ENCODE measurements around the gene SLC1A2.

Gene SLC1A2

DNA sequence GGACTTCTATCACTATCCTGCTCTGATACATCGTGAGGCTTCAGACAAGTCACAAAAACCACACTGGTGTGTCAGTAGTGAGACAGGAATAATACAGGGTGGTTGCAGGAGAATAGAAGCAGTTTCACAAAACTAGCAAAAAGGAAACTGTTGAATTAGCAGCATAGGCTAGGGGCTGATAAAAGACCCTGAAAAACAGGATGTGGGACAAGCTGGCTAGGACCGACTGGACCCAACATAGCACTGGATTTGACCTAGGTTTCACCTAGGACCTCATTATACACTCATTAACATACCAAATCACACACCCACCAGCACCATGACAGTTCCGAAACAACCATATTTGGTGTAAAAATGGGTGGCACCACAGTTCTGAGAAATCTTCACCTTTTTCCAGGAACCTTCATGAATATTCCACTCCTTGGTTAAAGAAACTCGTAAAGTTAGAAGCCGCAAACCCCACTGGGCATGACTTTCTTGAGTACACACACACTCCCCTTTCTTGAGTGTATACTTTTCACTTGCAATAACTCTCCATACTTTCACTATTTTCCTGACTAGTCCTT is 76.2 kb downstream of the SLC1A2 start:
- no peak overlapping the region for H3K4me3 ChIP-seq (ENCODE audit: low read depth, low read length)
- no peak for DNase-seq (ENCODE audit: low read depth)
- TF ChIP-seq, protein P1, sequence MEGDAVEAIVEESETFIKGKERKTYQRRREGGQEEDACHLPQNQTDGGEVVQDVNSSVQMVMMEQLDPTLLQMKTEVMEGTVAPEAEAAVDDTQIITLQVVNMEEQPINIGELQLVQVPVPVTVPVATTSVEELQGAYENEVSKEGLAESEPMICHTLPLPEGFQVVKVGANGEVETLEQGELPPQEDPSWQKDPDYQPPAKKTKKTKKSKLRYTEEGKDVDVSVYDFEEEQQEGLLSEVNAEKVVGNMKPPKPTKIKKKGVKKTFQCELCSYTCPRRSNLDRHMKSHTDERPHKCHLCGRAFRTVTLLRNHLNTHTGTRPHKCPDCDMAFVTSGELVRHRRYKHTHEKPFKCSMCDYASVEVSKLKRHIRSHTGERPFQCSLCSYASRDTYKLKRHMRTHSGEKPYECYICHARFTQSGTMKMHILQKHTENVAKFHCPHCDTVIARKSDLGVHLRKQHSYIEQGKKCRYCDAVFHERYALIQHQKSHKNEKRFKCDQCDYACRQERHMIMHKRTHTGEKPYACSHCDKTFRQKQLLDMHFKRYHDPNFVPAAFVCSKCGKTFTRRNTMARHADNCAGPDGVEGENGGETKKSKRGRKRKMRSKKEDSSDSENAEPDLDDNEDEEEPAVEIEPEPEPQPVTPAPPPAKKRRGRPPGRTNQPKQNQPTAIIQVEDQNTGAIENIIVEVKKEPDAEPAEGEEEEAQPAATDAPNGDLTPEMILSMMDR (IDR thresholded peaks at IDR 0.05; ENCODE audit: low read depth, low read length) = no peak
- TF ChIP-seq MYC (IDR thresholded peaks at IDR 0.05; ENCODE audit: low read depth, low read length) = no peak
- TF ChIP-seq, protein P2, sequence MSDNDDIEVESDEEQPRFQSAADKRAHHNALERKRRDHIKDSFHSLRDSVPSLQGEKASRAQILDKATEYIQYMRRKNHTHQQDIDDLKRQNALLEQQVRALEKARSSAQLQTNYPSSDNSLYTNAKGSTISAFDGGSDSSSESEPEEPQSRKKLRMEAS (IDR thresholded peaks at IDR 0.05; ENCODE audit: low read depth, low read length) = no peak
- no peak for TF ChIP-seq POLR2A (IDR thresholded peaks at IDR 0.05; ENCODE audit: extremely low read depth, insufficient read length)

DNA sequence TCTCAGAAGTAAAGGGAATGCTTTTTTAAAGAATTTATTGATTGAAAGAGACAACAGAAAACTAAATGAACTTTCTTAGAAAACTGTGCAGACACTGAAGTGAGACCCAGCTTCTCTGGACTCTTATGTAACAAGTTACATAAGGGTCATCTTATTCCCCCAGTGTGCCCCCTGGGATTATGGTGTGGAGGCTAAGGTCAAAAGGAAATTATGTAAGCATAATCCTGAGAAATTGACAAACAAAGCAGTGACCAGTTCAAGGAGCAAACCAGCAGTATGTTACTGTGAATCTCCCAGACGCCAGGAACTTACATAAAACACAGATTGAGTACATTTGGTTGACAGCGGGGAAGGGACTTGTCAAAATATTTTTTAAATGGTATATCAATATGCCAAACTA is 78.6 kb downstream of the SLC1A2 start:
- TF ChIP-seq, protein P1 (IDR thresholded peaks at IDR 0.05; ENCODE audit: low read depth, low read length) = no peak
- TF ChIP-seq, protein P2 (IDR thresholded peaks at IDR 0.05; ENCODE audit: low read depth, low read length) = no peak
- TF ChIP-seq MYC (IDR thresholded peaks at IDR 0.05; ENCODE audit: low read depth, low read length) (no peak), POLR2A (IDR thresholded peaks at IDR 0.05; ENCODE audit: extremely low read depth, insufficient read length) (no peak)
- DNase-seq (ENCODE audit: low read depth) = no peak
- no peak overlapping the region for H3K4me3 ChIP-seq (ENCODE audit: low read depth, low read length)

DNA sequence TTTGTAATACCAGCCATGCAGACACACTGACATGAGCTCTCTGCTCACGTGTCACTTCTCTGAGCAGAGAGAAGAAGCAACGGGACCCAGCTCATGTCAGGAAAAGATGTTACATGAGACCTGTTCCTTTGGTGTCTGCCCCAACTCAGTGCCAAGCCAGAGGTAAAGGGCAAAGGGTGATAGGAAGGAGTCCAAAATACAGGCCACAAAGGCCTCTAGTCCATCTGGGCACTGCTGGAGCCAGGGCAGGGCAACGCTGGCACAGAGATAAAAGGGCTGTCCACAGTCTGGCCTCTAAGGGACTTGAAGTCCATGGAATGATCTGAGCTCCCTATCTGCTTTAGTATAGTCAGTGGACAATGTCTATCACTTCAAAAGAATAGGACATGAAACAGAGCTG is 79.3 kb downstream of the SLC1A2 start:
- no peak overlapping the region for H3K4me3 ChIP-seq (ENCODE audit: low read depth, low read length)
- DNase-seq (ENCODE audit: low read depth) = no peak
- TF ChIP-seq, protein P1 (IDR thresholded peaks at IDR 0.05; ENCODE audit: low read depth, low read length) = no peak
- TF ChIP-seq, protein P2 (IDR thresholded peaks at IDR 0.05; ENCODE audit: low read depth, low read length) = no peak
- TF ChIP-seq POLR2A (IDR thresholded peaks at IDR 0.05; ENCODE audit: extremely low read depth, insufficient read length) = no peak
- no peak for TF ChIP-seq MYC (IDR thresholded peaks at IDR 0.05; ENCODE audit: low read depth, low read length)

DNA sequence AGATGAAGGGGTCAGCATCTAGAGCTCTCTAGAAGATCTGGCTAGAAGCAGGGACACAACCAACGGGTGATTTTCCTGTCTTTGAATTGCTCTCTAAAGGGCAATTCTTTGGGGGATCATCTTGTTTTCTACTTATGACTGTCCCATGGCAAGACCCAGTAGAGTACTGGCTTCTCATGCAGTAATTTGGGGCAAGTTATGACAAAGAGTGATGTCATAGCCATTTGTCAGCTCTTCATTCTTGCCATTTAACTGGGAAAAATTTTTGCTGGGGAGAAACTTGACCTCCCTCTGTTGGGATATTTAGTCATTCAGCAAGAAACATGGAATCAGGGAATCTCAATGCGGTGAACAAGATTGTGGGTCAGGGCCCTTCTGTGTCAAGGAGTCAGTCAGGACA is 80.4 kb downstream of the SLC1A2 start:
- H3K4me3 ChIP-seq (ENCODE audit: low read depth, low read length) = no peak overlapping the region
- TF ChIP-seq, protein P1 (IDR thresholded peaks at IDR 0.05; ENCODE audit: low read depth, low read length) = no peak
- DNase-seq (ENCODE audit: low read depth) = no peak

DNA sequence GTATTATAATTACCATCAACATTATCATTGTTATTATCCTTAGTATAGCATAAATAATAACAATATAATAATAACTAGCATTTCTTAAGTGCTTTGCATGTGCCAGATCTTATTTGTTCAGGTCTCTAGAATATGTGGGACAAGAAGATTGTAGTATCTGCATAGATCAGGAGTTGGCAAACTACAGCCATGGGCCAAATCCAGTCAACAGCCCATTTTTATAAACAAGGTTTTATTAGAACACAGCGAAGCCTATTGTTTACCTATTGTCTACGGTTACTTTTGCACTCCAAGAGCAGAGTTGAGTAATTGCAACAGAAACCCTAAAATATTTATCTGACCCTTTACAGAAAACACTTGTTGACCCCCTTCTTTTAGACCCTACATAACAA is 81.4 kb downstream of the SLC1A2 start:
- H3K4me3 ChIP-seq (ENCODE audit: low read depth, low read length) = no peak overlapping the region
- no peak for DNase-seq (ENCODE audit: low read depth)
- TF ChIP-seq, protein P1 (IDR thresholded peaks at IDR 0.05; ENCODE audit: low read depth, low read length) = no peak
- no peak for TF ChIP-seq POLR2A (IDR thresholded peaks at IDR 0.05; ENCODE audit: extremely low read depth, insufficient read length)
- TF ChIP-seq, protein P2 (IDR thresholded peaks at IDR 0.05; ENCODE audit: low read depth, low read length) = no peak
- TF ChIP-seq MYC (IDR thresholded peaks at IDR 0.05; ENCODE audit: low read depth, low read length) = no peak
